Colonic mucosa (tissue), 4 donors: ENCODE measurements around the gene ZFAND6. TPM values are rescaled to one million over a fixed set of nuclear protein-coding genes. Genes with fewer than 3 reads are reported as not detected.
"Not testable (repeated sequence)": the region's sequence is repeated elsewhere in the genome, so short reads cannot be mapped to it uniquely, and the experiment has no call there.

Source experiments
- DNase-seq: peaks from one replicate; pipeline ENCODE4 v3.0.0-alpha.2; 2020
- H3K27ac ChIP-seq: fragments of 200-600 bp; one replicate; pipeline ENCODE4 v1.8.0; 2021
- H3K27me3 ChIP-seq: fragments of 200-600 bp; one replicate; pipeline ENCODE4 v1.8.0; 2021
- H3K36me3 ChIP-seq: fragments of 200-600 bp; one replicate; pipeline ENCODE4 v1.8.0; 2021
- H3K4me1 ChIP-seq: fragments of 200-600 bp; one replicate; pipeline ENCODE4 v1.8.0; 2021; ENCODE audit warnings: mild to moderate bottlenecking
- H3K4me3 ChIP-seq: fragments of 200-600 bp; one replicate; pipeline ENCODE4 v1.8.0; 2021
- H3K9ac ChIP-seq, 2 donors: one replicate each; pipeline ENCODE4 v1.7.0; 2013; ENCODE audit warnings: control low read depth in 2 of 2, low read depth in 2 of 2, low read length in 2 of 2
- H3K9me3 ChIP-seq: fragments of 200-600 bp; one replicate; pipeline ENCODE4 v1.8.0; 2021
- intact Hi-C: fragments of 100-400 bp; cut with DNase I; formaldehyde crosslinking; loops from one replicate; pipeline ENCODE4 v1.14.1; 2022
- total RNA-seq, 2 donors: library from RNA; stranded (reverse); fragmentation: NEBNext Ultra II Directional in 1 of 2; extraction: Animal tissue kit (Norgen Biotek cat#: 25700) in 1 of 2; gene quantifications; one replicate each; pipeline ENCODE4 v1.2.1, GENCODE V29; 2021
- TF ChIP-seq, protein P1 (sequence below): fragments of 200-600 bp; IDR thresholded peaks from one replicate; pipeline ENCODE4 v1.8.0; 2022; ENCODE audit warnings: antibody characterized with exemption, mild to moderate bottlenecking
- donor health status: healthy.
- donor health status: DM: no; HTN: no; CAD: no.
- donor health status: DM: no; HTN: no; CAD: no.

ZFAND6 gene
- total RNA-seq, 2 donors from 2014 or later, result 56.0 to 82.4 TPM

GRCh38 chr15:80120636-80121035 is 61.2 kb downstream of the ZFAND6 start:
- intact Hi-C loops, result no loop called here
- DNase-seq, result no peak
- TF ChIP-seq, protein P1, sequence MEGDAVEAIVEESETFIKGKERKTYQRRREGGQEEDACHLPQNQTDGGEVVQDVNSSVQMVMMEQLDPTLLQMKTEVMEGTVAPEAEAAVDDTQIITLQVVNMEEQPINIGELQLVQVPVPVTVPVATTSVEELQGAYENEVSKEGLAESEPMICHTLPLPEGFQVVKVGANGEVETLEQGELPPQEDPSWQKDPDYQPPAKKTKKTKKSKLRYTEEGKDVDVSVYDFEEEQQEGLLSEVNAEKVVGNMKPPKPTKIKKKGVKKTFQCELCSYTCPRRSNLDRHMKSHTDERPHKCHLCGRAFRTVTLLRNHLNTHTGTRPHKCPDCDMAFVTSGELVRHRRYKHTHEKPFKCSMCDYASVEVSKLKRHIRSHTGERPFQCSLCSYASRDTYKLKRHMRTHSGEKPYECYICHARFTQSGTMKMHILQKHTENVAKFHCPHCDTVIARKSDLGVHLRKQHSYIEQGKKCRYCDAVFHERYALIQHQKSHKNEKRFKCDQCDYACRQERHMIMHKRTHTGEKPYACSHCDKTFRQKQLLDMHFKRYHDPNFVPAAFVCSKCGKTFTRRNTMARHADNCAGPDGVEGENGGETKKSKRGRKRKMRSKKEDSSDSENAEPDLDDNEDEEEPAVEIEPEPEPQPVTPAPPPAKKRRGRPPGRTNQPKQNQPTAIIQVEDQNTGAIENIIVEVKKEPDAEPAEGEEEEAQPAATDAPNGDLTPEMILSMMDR, result no peak

GRCh38 chr15:80121546-80121945 is 62.1 kb downstream of the ZFAND6 start:
- Histone ChIP-seq H3K9ac (no peak overlapping the region), H3K4me1 (no peaks in the 10 kb centered on the region), H3K4me3 (no peak overlapping the region), H3K9me3 (no peaks in the 10 kb centered on the region), H3K27me3 (no peaks in the 10 kb centered on the region), H3K27ac (no peak overlapping the region), H3K36me3 (no peaks in the 10 kb centered on the region)
- intact Hi-C loops, result no loop called here
- TF ChIP-seq, protein P1, result no peak
- no peak for DNase-seq

More at GRCh38 chr15:80120636-80121035, 61.2 kb downstream of the ZFAND6 start:
- Histone ChIP-seq H3K36me3 (no peaks in the 10 kb centered on the region), H3K27ac (no peak overlapping the region), H3K4me1 (no peaks in the 10 kb centered on the region), H3K27me3 (no peaks in the 10 kb centered on the region), H3K9ac (no peak overlapping the region), H3K4me3 (no peak overlapping the region), H3K9me3 (no peaks in the 10 kb centered on the region)

GRCh38 chr15:80123034-80123433 is 63.6 kb downstream of the ZFAND6 start:
- intact Hi-C loops, result no loop called here
- no peaks in the 10 kb centered on the region for H3K27me3 ChIP-seq
- TF ChIP-seq, protein P1, result no peak
- no peaks in the 10 kb centered on the region for H3K4me1 ChIP-seq
- H3K27ac ChIP-seq, result no peak overlapping the region
- H3K9me3 ChIP-seq, result no peaks in the 10 kb centered on the region
- H3K4me3 ChIP-seq, result no peak overlapping the region
- no peaks in the 10 kb centered on the region for H3K36me3 ChIP-seq
- no peak for DNase-seq
- no peak overlapping the region for H3K9ac ChIP-seq

- H3K36me3 ChIP-seq, intact Hi-C loops, H3K27ac ChIP-seq: not testable (repeated sequence)
Measured at GRCh38 chr15:80127253-80127652, 67.8 kb downstream of the ZFAND6 start.

GRCh38 chr15:80127911-80128310 is 68.4 kb downstream of the ZFAND6 start:
- Histone ChIP-seq H3K27ac (no peak overlapping the region), H3K4me3 (no peak overlapping the region), H3K27me3 (no peaks in the 10 kb centered on the region), H3K4me1 (no peaks in the 10 kb centered on the region), H3K36me3 (no peaks in the 10 kb centered on the region), H3K9ac (no peak overlapping the region), H3K9me3 (no peaks in the 10 kb centered on the region)
- intact Hi-C loops, result no loop called here
- TF ChIP-seq, protein P1, result no peak
- no peak for DNase-seq

More at GRCh38 chr15:80127253-80127652, 67.8 kb downstream of the ZFAND6 start:
- H3K9me3 ChIP-seq, H3K4me3 ChIP-seq, H3K9ac ChIP-seq, DNase-seq, H3K4me1 ChIP-seq, H3K27me3 ChIP-seq: not testable (repeated sequence)

DNA sequence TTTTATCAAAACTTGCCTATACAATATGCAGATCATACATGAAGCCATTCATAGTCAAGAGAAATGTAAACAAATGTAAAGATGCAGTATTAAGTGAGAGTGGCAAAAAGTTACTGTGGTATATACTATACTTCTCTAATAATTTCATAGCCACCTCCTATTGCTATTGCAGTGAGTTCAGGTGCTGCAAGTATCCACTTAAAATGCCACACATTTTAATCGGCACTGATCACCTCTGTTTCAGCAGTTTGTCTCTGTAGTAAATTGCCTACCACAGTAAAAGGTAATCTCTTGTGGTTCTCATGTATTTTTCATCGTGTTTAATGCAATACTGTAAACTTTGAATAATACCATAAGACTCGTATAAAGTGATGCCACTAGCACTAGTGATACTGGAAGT is 72.9 kb downstream of the ZFAND6 start:
- intact Hi-C loops, result no loop called here
- TF ChIP-seq, protein P1, result no peak
- Histone ChIP-seq H3K9me3 (no peaks in the 10 kb centered on the region), H3K4me3 (no peak overlapping the region), H3K36me3 (no peaks in the 10 kb centered on the region), H3K27me3 (no peaks in the 10 kb centered on the region), H3K4me1 (no peaks in the 10 kb centered on the region), H3K27ac (no peak overlapping the region), H3K9ac (no peak overlapping the region)
- no peak for DNase-seq
